HG02642 (cell line): ENCODE results near the gene MBLAC1.

Source experiments
- ATAC-seq: cut with Tn5 transposase; IDR thresholded peaks from one replicate; pipeline ENCODE4 v1.9.1; 2021; ENCODE audit warnings: mild to moderate bottlenecking; ENCODE audit not compliant: unreplicated experiment, poor library complexity

Gene MBLAC1

DNA sequence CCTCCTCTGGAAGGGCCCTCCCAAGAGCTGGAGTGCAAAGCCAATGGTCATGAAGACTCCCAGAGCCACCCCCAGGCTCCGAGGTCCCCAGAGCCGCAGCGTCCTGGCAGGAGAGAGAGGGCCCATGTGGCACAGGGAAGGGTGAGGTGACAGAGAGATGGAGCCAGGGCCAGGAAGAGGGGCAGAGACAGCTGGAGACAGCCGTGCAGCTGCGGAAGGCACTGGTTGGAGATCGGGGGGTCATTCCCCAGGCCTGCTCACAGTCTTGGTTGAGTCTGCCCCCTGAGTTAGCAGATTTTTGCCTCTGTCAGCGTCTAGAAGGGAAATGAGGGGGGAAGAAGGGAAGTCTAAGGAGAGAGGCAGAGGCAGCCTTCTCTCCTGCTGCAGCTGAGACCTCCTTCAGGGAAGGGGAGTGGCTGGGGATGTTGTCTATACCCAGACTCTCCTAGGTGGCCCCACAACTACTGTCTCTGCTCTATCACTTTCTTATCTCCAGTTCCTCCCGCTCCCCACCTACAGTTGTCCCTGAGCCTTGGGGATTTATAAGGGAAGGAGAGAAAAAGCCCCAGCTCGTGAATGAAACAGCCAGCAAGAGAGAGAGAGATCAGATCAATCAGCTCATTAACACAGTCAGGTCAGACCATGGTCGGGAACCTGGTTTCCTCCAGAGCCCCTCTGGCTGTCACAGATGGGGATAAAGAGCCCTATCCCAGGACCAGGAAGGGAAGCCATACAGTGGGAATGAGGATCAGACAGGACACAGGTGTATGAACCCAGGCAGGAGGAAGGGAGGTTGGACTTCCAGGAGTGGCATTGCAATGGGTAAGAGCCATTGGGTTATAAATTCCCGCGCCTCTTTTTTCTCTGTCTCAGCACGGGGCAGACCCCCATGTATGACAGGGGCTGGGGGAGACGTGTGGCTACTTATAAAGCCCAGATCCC lies 40.5 kb downstream of the MBLAC1 start:
- ATAC-seq: no peak

DNA sequence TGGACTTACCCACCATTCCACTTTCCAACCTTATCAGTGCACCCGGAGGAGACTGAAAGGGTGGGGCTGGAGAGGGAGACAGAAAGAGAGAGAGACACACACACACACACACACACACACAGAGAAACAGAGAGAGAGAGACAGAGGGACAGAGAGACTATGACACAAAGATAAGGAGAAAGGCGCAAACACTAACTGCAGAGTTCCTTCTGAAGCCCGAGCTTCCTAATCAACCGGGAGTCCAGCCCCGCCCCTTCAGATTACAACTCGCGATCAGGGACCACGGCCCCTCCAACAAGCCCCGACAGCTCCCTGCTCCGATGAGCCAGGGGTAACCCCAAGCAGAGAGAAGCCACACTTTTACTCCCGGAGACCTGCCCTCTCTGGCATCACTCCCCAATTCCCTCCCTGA lies 41.2 kb downstream of the MBLAC1 start:
- ATAC-seq: no peak

DNA sequence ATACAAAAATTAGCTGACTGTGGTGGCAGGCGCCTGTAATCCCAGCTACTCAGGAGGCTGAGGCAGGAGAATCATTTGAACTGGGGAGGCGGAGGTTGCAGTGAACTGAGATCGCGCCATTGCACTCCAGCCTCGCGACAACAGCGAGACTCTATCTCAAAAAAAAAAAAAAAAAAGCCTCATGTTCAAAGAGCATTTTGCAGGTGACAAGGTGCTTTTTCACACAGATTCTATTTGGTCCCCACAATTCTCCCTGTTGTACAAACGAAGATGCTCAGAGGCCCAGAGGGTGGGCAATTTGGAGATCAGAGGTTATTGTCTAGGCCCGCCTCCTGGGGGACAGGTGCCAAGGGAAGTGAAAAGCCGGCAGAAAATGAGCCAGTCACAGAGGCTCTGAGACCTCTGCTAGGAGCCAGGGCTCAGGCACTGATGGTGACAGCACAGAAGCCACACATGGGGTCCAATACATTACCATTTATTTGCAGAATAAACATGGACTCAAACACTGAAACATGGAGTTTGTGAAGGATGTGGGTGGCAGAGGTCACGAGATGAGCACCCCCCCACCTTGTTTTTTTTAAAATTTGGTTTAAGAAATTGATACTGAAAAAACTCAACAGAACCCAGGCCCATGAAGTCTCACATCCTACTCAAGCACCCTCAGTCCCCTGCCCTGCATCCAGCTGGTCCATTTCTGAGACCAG lies 42.5 kb downstream of the MBLAC1 start:
- ATAC-seq: no peak

DNA sequence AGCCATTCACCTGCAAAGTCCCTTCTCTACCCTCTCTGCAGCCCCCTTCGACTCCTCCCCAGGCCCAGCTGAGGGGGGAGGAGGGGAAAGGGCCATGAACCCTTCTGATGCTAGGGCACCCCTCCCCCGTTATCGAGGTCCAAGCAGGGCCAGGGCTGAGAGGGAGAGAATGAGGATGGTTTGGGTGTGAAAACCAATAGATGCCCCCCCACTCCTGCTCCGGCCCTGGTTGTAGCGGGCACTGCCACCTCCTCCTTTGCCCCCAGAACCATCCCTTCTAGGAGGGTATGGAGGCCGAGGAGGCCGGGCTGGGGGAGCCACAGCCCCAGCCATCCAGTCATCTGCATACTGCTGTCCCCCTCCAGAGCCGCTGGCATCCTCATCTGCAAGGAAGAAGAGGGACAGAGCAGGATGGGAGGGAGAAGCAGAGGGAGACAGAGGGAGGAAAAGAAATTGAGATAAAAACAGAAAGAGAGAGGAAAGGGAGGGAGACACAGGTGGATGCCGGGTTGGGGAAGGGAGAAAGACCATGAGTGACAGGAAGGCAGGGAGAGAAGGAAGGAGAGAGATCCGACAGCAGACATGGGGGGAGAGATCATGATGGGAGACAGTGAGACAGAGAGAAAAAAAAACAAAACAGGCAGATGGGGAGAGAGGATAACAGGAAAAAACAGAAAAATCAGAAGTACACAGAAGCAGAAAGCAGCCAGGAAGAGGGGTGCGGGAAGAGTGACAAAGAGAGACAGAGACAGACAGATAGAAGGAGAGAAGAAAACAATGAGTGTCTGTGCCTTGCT lies 43.5 kb downstream of the MBLAC1 start:
- ATAC-seq: no peak

DNA sequence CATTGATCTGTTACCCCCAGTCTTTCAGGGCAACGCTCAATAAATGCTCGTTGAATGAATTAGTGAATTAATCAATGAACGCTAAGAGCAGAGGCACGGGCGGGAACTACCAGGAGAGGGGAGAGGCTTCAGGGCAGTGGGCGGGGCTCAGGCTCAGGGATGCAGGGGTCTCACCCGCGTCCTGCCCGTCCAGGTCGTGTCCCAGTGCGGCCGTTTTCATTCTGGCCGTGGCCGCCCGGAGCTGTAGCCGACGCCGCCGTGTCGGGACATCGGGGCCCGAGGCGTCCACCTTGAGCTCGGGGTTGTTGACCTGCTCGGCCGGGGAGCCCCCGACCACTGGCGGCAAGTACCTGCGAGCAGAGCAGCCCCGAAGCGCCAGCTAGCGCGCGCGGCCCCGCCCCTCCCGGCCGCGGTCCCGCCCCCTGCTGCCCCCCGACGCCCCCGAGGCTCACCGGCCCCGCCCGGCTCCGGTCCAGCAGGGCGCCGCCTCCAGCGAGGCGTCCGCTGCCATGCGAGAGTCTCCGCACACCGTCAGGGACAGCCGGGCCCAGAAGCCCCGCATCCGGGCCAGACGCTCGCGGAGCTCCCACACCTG lies 44.4 kb downstream of the MBLAC1 start:
- ATAC-seq: no peak

DNA sequence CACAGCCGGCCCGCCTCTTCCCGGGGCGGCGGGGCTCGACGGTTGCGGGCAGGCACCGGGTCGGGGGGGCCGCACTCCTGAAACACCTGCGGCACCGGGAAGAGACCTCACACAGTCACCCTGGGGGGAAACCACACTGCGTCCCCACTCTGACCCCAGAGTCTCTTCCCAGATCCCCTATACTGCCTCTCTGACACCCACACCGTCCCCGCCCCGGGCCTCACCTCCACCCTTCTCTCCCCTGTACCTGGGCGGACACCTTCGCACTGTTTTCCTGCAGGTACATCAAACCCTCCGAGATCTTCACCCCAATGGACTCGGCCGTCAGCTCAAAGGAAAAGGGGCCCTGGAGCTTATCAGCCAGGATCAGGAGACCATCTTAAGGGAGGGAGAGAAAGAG lies 45.1 kb downstream of the MBLAC1 start:
- ATAC-seq: no peak

DNA sequence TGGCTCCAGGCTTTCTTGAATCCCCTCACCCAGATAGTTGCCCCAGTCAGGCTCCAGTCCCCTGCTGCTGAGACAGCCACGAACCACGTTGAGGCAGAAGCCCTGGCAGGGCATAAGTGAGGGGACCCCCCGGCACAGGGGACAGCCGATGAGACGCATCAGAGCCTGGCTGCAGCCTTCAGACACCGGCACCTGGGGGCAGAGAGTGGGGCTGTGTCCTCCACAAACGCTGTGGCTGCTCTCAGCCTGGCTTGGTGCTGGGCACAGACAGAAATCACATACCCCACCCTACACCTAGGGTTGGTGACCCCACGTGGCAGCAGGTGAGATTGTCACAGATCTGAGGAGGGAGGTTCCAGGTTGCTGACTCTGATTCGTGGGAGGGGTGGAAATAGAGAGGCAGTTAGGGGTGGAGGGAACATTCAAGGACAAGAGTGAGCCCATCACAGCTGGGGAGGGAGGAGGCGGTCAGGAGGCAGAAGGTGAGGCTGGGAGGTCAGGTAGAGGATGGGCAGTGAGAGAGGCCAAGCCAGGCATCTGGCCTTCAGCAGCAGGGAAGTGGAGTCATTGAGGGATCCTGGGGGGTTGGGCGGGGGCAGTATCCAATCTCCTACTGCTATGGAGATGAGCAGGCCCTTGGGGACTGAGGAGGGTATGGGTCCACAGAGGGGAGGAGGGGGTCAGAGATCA lies 47.2 kb downstream of the MBLAC1 start:
- no peak for ATAC-seq

DNA sequence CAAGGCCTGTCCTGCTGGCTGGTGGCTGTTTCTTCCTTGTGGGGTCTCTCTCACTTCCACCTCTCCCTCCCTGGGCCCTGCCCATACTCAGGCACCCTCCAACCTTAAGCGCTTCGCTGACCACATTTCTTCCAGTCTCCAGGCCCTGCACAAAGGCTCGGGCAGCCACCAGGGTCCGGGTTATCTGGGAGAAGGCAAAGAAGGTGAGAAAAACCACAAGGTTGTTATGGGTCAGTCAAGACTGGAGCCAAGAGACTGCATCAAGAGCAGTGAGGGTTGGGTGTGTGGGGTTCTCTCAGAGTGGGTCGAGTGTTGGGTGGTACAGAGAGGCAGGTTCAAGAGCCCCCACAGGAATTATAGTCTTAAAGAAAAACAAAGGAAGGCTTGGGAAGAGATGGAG lies 47.8 kb downstream of the MBLAC1 start:
- ATAC-seq: no peak

DNA sequence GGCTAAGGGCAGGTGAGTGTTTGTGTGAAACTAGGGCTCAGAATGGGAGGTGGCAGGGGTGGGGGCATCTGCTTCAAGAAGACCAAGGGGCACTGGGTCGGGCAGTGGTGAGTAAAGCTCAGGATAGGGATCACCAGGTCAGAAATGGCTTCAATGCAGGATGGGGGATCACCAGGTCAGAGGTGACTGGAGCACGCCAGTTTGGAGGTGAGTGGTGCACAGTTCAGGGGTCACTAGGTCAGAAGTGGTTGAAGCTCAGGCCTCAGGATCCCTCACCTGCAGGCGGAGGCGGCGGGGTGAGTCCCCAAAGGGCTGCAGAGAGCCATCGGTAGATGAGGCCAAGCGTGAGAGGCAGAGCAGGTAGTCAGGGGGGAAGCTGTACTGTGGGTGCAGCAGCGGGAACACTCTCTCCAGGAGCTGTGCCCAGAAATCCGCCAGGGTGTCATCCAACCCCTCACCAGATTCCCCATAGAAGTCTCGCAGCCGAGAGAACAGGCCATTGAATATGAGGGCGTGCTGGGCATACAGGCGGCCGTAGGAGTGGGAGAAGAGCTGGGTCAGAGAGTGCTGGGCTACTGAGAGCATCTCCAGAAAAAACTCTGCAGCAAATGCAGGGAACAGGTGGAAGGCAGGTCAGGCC lies 48.6 kb downstream of the MBLAC1 start:
- ATAC-seq: no peak

DNA sequence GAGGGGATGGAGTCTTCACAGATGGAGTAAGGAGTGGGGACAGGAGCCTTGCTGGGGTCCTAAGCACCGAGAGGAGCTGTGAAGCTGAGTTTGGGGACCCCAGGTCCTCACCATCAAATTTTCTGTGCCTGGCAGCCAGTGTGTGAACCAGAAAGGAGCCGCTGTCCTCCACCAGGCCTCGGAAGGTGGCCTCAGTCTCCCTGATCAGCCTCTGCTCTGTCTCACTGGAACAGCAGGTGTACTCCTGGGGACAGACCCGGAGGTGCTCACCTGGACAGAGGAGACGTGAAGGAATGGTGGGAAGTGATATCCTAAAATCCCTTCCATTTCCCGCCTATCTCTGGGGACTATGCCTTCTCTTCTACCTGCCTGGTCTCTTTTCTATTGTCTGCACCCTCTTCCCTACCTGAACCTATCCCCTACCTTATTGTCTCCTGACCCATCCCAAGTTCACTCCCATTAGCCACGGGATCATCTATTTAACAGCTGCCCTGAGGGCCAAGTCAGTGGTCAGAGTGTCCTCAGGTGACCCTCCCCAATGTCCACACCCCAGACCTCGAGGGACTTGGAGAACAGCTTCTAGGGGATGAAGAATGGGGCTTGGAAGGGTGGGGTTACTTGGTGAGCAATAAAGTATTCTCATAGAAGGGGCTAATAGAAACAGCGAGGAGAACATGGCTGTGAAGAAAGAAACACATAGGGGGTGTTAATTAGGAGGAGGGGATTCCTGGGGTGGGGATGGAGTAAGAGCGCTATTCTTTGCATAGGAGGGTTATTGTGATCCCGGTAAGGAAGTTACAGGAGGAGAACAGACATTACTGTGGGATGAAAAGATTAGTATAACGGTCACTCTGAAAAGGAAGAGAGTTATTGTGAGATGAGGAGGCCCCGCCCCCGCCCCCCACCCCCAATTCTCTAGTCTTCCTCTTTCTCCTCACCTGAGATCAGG lies 49.6 kb downstream of the MBLAC1 start:
- ATAC-seq: no peak

DNA sequence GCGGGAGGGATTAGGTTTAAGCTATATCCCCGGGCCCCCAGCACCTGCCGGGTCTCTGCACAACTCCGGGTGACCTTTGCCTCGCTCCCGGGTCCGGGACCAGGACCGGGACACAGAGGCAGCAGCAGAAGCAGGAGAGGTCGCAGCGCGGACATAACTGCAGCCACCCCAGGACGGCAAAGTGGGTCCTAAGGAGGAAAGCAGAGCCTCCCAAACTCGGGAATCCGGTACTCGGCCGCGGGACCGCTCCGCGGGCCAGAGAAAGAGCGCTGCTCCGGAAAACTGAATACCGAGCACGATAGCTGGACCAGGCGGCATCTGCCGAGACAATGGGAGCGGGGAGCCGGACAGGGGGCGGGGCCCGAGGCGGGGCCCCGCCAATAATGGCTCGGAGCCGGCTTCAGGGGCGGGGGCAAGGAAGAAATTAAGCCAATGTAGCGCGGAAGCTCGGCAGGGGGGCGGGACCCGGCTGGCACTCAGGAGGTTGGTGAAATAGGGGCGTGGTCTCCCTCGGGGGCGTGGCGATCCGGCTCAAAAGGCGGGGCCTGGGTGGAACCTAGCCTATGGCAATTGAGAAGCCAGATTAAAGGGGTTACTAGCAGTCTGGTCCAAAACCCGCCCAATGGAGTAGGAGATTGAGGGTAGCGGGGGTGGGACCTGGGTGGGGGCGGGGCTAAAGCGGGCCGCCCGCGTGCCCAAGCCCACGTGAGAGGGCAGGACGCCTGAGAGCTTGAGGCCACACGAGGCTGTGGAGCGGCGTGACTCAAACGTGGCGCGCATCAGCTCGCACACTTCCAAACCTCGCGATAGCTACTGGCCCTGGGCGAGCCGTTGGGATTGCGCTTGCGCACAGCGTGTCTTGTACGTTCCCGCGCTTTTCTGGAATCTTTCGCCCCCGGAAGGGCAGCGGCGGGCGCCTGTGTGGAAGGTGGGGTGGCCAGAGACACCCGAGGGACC lies 50.6 kb downstream of the MBLAC1 start, which contains the start of the genes GPC2 and STAG3:
TSS of gene GPC2 (minus strand) at position 337 of the 957 bp plus-strand sequence. CDS start at position 155, 182 bp downstream.
TSS of gene STAG3 (plus strand) at position 874 of the 957 bp plus-strand sequence. CDS start 2,639 bp downstream, outside the sequence.
- ATAC-seq: peak; percentile 90
